Measurements from ENCODE around the gene NECTIN4.

- TF ChIP-seq CTCF (conservative IDR thresholded peaks at IDR 0.05; ENCODE audit: low read depth in 2 of 2) (no peak), EZH2 (IDR thresholded peaks at IDR 0.05; ENCODE audit: low read depth, unreplicated experiment) (no peak), POLR2AphosphoS5 (IDR thresholded peaks at IDR 0.05; ENCODE audit: low read depth) (no peak), ETS1 (IDR thresholded peaks at IDR 0.05) (no peak), CREB1 (CRISPR knock-in tag; IDR thresholded peaks at IDR 0.05; ENCODE audit: low read depth) (no peak), EZH2phosphoT487 (IDR thresholded peaks at IDR 0.05; ENCODE audit: unreplicated experiment) (no peak), REST (IDR thresholded peaks at IDR 0.05; ENCODE audit: unreplicated experiment) (no peak), NANOG (IDR thresholded peaks at IDR 0.05; ENCODE audit: borderline replicate concordance) (no peak), ZNF331 (CRISPR knock-in tag; IDR thresholded peaks at IDR 0.05; ENCODE audit: low read depth) (no peak), ZNF462 (CRISPR knock-in tag; IDR thresholded peaks at IDR 0.05) (no peak), STAT1 (IDR thresholded peaks at IDR 0.05; ENCODE audit: unreplicated experiment) (no peak)
These were observed 39.4 kb upstream of the NECTIN4 start for GRCh38 chr1:161128591-161129420.

Measured in GM23338 (cell line).